ENCODE results near the gene FMO4.
"Not testable (repeated sequence)": the region's sequence is repeated elsewhere in the genome, so short reads cannot be mapped to it uniquely, and the experiment has no call there.

The FMO4 gene

DNA sequence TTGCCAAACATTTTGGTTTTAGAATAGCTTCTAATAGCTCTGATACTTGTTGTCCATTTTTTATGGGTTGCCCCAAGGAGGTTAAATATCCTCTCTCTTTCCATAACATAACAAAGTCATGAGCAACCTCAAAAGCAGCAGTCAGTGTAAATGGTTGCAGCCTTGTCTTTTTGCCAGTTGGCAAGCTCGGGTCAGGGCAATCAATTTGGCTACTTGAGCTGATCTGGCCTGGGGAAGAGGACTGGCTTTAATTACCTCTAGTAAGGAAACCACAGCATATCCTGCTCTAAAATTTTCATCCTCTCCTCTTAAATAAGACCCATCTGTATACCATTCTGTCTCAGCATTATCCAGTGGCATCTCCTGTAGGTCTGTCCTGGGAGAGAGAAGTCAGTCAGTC lies 21.2 kb upstream of the FMO4 start:
- Histone ChIP-seq H3K27ac (ENCODE audit: low read depth, low read length) (no peak overlapping the region), H3K9me3 (ENCODE audit: control insufficient read depth, insufficient read depth, low read length) (no peaks in the 10 kb centered on the region), H3K9ac (ENCODE audit: low read depth, low read length) (no peak overlapping the region), H3K4me3 (ENCODE audit: low read depth, low read length) (no peak overlapping the region), H3K36me3 (ENCODE audit: control insufficient read depth, insufficient read depth, low read length) (no peaks in the 10 kb centered on the region), H3K27me3 (ENCODE audit: control insufficient read depth, insufficient read depth, low read length) (no peaks in the 10 kb centered on the region), H3K4me1 (ENCODE audit: control insufficient read depth, insufficient read depth, low read length) (peaks cover 21% of the 10 kb centered on the region)

DNA sequence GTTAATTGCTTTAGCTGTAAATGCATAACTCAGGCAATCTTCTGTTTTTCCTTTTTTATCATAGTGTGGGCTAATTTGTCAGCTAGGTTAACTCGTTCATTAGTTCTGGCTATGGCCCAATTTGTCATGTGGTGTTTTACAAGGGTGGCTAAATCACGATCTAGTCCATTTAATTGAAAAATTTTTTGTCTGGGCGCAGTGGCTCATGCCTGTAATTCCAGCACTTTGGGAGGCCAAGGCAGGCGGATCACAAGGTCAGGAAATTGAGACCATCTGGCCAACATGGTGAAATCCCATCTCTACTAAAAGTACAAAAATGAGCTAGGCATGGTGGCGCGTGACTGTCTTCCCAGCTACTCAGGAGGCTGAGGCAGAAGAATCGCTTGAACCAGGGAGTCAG lies 18.6 kb upstream of the FMO4 start:
- H3K4me1 ChIP-seq (ENCODE audit: control insufficient read depth, insufficient read depth, low read length) = peaks cover 44% of the 10 kb centered on the region
- H3K9me3 ChIP-seq (ENCODE audit: control insufficient read depth, insufficient read depth, low read length); H3K27ac ChIP-seq (ENCODE audit: low read depth, low read length); H3K27me3 ChIP-seq (ENCODE audit: control insufficient read depth, insufficient read depth, low read length); H3K9ac ChIP-seq (ENCODE audit: low read depth, low read length); H3K36me3 ChIP-seq (ENCODE audit: control insufficient read depth, insufficient read depth, low read length); H3K4me3 ChIP-seq (ENCODE audit: low read depth, low read length): not testable (repeated sequence)

DNA sequence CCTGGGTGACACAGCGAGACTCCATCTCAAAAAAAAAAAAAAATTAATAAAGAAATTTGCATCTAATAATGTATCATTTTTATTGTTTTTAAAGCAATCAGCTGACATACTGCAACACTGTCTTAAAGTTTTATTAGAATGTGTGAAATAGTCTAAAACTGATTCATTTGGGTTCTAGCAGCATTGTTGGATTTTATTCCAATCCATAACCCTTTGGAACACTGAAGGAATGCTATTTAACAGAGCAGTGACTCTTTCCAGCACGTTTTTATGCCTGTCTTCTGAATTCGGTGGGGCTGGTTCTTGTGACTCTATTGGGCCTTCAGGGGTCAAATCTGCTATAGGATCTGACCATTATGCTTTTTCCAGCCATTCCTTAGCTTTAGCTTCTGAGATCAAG lies 18.2 kb upstream of the FMO4 start:
- H3K4me1 ChIP-seq (ENCODE audit: control insufficient read depth, insufficient read depth, low read length) = peaks cover 47% of the 10 kb centered on the region
- H3K27ac ChIP-seq (ENCODE audit: low read depth, low read length) = no peak overlapping the region
- H3K27me3 ChIP-seq (ENCODE audit: control insufficient read depth, insufficient read depth, low read length) = no peaks in the 10 kb centered on the region
- H3K9ac ChIP-seq (ENCODE audit: low read depth, low read length) = no peak overlapping the region
- H3K4me3 ChIP-seq (ENCODE audit: low read depth, low read length) = no peak overlapping the region
- no peaks in the 10 kb centered on the region; the same call in 1 of the 2 replicates for H3K9me3 ChIP-seq (ENCODE audit: control insufficient read depth, insufficient read depth, low read length)
- no peaks in the 10 kb centered on the region for H3K36me3 ChIP-seq (ENCODE audit: control insufficient read depth, insufficient read depth, low read length)

DNA sequence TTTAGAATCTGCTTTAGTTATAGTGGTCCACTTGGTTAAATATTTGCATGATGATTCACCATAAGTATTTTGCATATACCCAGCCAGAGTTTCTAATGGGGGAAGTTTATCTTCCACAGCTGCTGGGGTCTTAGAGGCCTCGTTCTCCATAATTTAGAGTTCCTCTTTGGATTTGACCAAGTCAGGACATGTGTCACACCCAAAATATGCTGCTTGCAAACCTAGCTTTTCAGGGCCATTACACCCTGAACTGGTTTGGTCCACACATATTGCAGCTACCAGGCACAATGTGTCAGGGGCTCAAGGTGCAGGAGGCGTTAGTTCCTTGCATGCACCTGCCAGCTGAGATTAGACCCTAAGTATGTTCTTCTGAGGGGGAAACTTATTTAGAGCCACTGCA lies 17.1 kb upstream of the FMO4 start:
- Histone ChIP-seq H3K27me3 (ENCODE audit: control insufficient read depth, insufficient read depth, low read length) (no peaks in the 10 kb centered on the region), H3K9me3 (ENCODE audit: control insufficient read depth, insufficient read depth, low read length) (no peaks in the 10 kb centered on the region; the same call in 1 of the 2 replicates), H3K4me1 (ENCODE audit: control insufficient read depth, insufficient read depth, low read length) (peaks cover 50% of the 10 kb centered on the region), H3K9ac (ENCODE audit: low read depth, low read length) (no peak overlapping the region), H3K4me3 (ENCODE audit: low read depth, low read length) (no peak overlapping the region), H3K27ac (ENCODE audit: low read depth, low read length) (no peak overlapping the region), H3K36me3 (ENCODE audit: control insufficient read depth, insufficient read depth, low read length) (no peaks in the 10 kb centered on the region)

DNA sequence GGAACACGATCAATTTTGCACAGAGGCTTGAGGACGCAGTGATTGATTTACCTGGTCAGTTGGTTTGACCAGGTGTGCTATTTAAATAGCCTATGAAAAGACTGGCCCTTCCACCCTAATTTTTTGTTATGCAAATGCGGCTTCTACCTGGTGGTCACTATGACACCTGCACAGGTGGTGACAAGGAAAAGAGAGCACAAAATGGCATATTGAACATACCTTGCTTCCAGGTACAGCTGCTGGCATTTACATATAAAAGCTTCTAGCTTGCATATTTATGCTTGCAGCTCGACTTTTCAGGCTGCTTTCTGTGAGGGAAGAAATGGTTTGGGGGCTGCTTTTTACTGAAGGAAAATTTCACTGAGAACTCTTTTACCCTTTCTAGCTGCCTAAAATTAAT lies 15.3 kb upstream of the FMO4 start:
- H3K27me3 ChIP-seq (ENCODE audit: control insufficient read depth, insufficient read depth, low read length) = no peaks in the 10 kb centered on the region
- peak overlapping the region; percentile 26 for H3K27ac ChIP-seq (ENCODE audit: low read depth, low read length)
- H3K36me3 ChIP-seq (ENCODE audit: control insufficient read depth, insufficient read depth, low read length) = no peaks in the 10 kb centered on the region
- no peaks in the 10 kb centered on the region; the same call in 1 of the 2 replicates for H3K9me3 ChIP-seq (ENCODE audit: control insufficient read depth, insufficient read depth, low read length)
- peak overlapping the region; percentile 46; the same call in 1 of the 2 replicates for H3K9ac ChIP-seq (ENCODE audit: low read depth, low read length)
- peaks cover 50% of the 10 kb centered on the region for H3K4me1 ChIP-seq (ENCODE audit: control insufficient read depth, insufficient read depth, low read length)
- no peak overlapping the region for H3K4me3 ChIP-seq (ENCODE audit: low read depth, low read length)

DNA sequence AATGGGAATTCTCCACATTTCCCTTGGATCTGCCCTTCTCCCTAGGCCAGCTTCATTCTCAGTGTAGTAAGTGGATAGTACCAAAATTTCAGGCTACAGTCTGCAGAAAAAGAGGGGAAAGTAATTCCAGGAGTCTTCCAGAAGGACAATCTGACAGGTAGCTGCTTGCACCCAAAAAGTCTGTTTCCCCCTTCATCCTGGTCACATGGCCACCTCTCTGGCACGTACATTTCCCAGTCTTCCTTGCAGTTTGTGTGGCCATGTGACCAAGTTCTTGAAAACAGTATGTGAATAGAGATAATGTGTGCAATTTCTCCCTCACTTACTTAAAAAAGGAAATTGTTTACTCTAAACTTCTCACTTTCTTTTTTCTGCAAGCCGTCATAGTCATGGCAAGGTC lies 14.6 kb upstream of the FMO4 start:
- H3K9ac ChIP-seq (ENCODE audit: low read depth, low read length) = peak overlapping the region; percentile 43
- peaks cover 50% of the 10 kb centered on the region for H3K4me1 ChIP-seq (ENCODE audit: control insufficient read depth, insufficient read depth, low read length)
- no peaks in the 10 kb centered on the region for H3K36me3 ChIP-seq (ENCODE audit: control insufficient read depth, insufficient read depth, low read length)
- no peaks in the 10 kb centered on the region; the same call in 1 of the 2 replicates for H3K9me3 ChIP-seq (ENCODE audit: control insufficient read depth, insufficient read depth, low read length)
- H3K27me3 ChIP-seq (ENCODE audit: control insufficient read depth, insufficient read depth, low read length) = no peaks in the 10 kb centered on the region
- peak overlapping the region; percentile 26 for H3K27ac ChIP-seq (ENCODE audit: low read depth, low read length)
- no peak overlapping the region for H3K4me3 ChIP-seq (ENCODE audit: low read depth, low read length)

DNA sequence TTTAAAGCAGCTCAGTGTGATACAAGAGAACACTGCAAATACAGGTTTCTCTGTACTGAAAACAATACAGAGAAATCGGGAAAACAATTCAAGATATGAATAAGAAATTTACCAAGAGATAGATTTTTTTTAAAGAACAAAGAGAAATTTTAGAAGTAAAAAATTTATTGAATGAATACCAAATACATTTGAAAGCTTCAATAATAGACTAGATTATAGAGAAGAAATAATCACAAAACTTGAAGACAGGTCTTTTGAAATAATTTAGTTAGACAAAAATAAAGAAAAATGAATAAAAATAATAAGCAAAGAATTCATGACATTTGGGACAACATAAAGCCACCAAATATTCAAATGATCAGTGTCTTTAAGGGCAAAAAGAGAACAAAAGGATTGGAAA lies 13.6 kb upstream of the FMO4 start:
- no peaks in the 10 kb centered on the region; the same call in 1 of the 2 replicates for H3K9me3 ChIP-seq (ENCODE audit: control insufficient read depth, insufficient read depth, low read length)
- H3K36me3 ChIP-seq (ENCODE audit: control insufficient read depth, insufficient read depth, low read length) = no peaks in the 10 kb centered on the region
- no peak overlapping the region for H3K9ac ChIP-seq (ENCODE audit: low read depth, low read length)
- no peak overlapping the region for H3K4me3 ChIP-seq (ENCODE audit: low read depth, low read length)
- H3K27ac ChIP-seq (ENCODE audit: low read depth, low read length) = no peak overlapping the region
- H3K27me3 ChIP-seq (ENCODE audit: control insufficient read depth, insufficient read depth, low read length) = no peaks in the 10 kb centered on the region
- peaks cover 52% of the 10 kb centered on the region for H3K4me1 ChIP-seq (ENCODE audit: control insufficient read depth, insufficient read depth, low read length)

DNA sequence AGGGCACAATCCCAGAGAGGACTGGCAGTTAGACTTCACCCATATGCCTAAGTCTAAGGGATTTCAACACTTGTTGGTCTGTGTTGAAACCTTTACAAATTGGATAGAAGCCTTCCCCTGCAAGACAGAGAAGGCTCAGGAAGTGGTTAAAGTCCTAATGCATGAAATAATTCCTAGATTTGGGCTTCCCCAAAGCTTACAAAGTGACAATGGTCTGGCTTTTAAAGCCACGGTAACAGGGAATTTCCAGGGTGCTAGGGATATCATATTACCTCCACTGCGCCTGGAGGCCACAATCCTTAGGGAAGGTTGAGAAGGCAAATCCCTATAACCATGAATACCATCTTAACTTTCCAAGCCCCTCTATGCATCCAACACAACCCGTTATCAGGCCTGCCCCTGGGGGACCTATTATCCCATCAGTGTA lies 3.3 kb upstream of the FMO4 start:
- Histone ChIP-seq H3K36me3 (ENCODE audit: control insufficient read depth, insufficient read depth, low read length) (no peaks in the 10 kb centered on the region), H3K9ac (ENCODE audit: low read depth, low read length) (no peak overlapping the region), H3K27ac (ENCODE audit: low read depth, low read length) (no peak overlapping the region), H3K27me3 (ENCODE audit: control insufficient read depth, insufficient read depth, low read length) (no peaks in the 10 kb centered on the region), H3K4me3 (ENCODE audit: low read depth, low read length) (no peak overlapping the region), H3K9me3 (ENCODE audit: control insufficient read depth, insufficient read depth, low read length) (no peaks in the 10 kb centered on the region; the same call in 1 of the 2 replicates), H3K4me1 (ENCODE audit: control insufficient read depth, insufficient read depth, low read length) (peaks cover 25% of the 10 kb centered on the region)

DNA sequence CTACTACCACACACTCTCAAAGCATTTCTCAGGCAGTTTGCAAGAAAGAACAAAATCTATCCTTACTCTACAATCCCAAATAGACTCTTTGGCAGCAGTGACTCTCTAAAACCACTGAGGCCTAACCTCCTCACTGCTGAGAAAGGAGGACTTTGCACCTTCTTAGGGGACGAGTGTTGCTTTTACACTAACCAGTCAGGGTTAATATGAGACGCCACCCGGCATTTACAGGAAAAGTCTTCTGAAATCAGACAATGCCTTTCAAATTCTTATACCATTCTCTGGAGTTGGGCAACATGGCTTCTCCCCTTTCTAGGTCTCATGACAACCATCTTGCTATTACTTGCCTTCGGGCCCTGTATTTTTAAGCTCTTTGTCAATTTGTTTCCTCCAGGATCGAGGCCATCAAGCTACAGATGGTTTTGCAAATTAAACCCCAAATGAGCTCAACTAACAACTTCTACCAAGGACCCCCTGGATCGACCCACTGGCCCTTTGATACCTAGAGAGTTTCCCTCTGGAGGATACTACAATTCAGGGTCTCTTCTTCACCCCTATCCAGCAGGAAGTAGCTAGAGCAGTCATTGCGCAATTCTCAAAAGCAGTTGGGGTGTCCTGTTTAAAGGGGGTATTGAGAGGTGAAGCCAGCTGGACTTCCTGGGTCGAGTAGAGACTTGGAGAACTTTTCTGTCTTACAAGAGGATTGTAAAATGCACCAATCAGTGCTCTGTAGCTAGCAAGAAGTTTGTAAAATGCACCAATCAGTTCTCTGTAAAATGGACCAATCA lies 2.0 kb upstream of the FMO4 start:
- Histone ChIP-seq H3K27ac (ENCODE audit: low read depth, low read length) (no peak overlapping the region), H3K9me3 (ENCODE audit: control insufficient read depth, insufficient read depth, low read length) (no peaks in the 10 kb centered on the region; the same call in 1 of the 2 replicates), H3K9ac (ENCODE audit: low read depth, low read length) (no peak overlapping the region), H3K36me3 (ENCODE audit: control insufficient read depth, insufficient read depth, low read length) (no peaks in the 10 kb centered on the region), H3K4me1 (ENCODE audit: control insufficient read depth, insufficient read depth, low read length) (peaks cover 12% of the 10 kb centered on the region), H3K27me3 (ENCODE audit: control insufficient read depth, insufficient read depth, low read length) (no peaks in the 10 kb centered on the region), H3K4me3 (ENCODE audit: low read depth, low read length) (no peak overlapping the region)

DNA sequence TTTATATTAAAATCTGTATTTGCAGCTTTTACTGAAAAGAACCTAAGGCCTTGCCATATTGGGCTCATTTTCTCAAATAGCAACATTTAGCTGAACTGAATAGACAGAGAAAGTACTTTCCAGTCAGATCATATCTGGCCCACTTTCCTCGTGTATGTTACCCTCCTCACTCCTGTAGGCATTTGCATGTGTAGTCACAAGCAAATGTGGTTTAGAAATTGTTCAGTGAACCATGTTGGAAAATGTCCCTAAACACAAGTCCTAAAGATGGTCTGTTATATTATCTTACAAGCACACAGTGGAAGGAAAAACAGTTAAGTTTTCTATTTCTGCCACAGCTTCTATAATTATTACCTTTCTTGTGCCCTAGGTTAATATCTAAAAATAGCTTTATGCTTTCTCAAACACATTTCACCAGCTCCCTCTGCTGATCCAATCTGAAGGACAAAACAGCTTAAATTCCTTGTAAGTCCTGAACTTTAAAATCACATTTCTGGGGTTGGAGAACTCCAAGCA lies 606 bp upstream of the FMO4 start:
- Histone ChIP-seq H3K27ac (ENCODE audit: low read depth, low read length) (no peak overlapping the region), H3K9ac (ENCODE audit: low read depth, low read length) (no peak overlapping the region)

DNA sequence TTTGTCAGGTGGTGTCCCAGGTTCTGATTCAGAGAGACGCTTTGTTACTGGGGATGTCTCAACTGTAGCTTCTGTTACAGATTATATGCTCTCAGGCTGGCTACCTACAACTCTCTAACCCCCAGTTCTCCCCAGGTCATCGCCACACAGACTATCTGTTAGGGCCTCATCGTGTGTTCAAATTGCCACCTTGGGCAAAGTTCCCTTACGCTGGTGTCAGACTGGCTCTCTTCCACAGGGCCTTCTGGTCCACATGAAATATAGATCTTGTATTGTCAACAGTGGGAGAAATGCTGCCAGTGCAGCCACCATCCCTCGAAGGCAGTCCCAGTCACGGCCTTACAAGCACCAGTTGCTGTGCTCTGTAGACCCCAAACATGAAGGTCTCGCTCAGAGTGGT lies 15.3 kb downstream of the FMO4 start:
- Histone ChIP-seq H3K9me3 (ENCODE audit: control insufficient read depth, insufficient read depth, low read length) (no peaks in the 10 kb centered on the region), H3K36me3 (ENCODE audit: control insufficient read depth, insufficient read depth, low read length) (no peaks in the 10 kb centered on the region), H3K27me3 (ENCODE audit: control insufficient read depth, insufficient read depth, low read length) (no peaks in the 10 kb centered on the region), H3K27ac (ENCODE audit: low read depth, low read length) (no peak overlapping the region), H3K4me1 (ENCODE audit: control insufficient read depth, insufficient read depth, low read length) (no peaks in the 10 kb centered on the region), H3K4me3 (ENCODE audit: low read depth, low read length) (no peak overlapping the region), H3K9ac (ENCODE audit: low read depth, low read length) (no peak overlapping the region)

More for the DNA sequence above, 606 bp upstream of the FMO4 start:
- Histone ChIP-seq H3K4me3 (ENCODE audit: low read depth, low read length) (no peak overlapping the region), H3K9me3 (ENCODE audit: control insufficient read depth, insufficient read depth, low read length) (no peaks in the 10 kb centered on the region; the same call in 1 of the 2 replicates), H3K27me3 (ENCODE audit: control insufficient read depth, insufficient read depth, low read length) (no peaks in the 10 kb centered on the region), H3K36me3 (ENCODE audit: control insufficient read depth, insufficient read depth, low read length) (no peaks in the 10 kb centered on the region), H3K4me1 (ENCODE audit: control insufficient read depth, insufficient read depth, low read length) (peaks cover 12% of the 10 kb centered on the region)
